Hematopoietic multipotent progenitor cell treated with erythropoietin and hydrocortisone succinate and interleukin-3 and kit ligand, for 17 days (in vitro differentiated cells): ENCODE data around the gene ARMH4.

Experiments used
- DNase-seq: peaks from one replicate; pipeline ENCODE4 v3.0.0-alpha.2; 2015; ENCODE audit warnings: low spot score

ARMH4 gene

DNA sequence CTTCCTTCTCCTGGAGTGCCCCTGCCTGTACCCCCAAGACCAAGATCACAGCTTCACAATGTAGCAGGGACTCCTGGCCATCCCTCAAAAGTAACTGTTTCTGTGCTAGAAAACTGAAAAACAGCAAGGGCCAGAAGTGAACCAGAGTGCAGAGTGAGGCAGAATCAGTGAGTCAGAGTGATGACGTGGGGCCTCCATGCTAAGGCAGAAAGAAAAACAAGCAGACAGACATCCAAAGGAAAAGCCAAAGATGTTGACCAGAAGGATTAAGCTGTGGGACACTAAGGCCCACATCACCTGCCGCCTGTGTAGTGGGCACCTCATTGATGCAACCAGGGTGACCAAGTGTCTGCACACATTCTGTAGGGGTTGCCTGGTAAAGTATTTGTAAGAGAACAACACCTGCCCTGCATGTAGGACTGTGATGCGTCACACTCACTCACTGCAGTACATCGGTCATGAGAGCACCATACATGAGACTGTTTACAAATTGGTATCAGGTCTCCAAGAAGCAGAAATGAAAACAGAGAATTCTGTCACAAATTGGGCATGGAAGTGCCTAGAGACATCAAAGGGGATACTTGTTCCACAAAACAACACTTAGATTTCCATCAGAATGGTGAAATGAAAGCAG, 51.2 kb downstream of the ARMH4 start:
- no peak for DNase-seq

DNA sequence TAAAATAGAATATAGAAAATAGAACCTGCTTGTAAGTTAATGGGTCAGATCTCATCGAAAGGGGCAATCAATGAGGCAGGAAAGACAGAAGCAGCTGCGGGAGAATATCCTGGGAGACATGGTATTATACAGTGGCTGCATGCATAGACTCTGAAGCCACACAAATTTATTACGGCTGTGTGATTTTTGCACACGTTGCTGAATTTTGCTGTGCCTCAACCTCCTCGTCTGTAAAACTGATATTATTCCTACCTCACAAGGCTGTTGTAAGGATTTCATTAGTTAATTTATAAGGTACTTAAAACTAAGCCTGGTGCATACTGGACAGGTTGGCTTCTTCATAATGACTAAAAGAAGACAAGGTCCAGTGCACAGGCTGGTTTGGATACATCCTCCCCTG, 52.3 kb downstream of the ARMH4 start:
- no peak for DNase-seq

DNA sequence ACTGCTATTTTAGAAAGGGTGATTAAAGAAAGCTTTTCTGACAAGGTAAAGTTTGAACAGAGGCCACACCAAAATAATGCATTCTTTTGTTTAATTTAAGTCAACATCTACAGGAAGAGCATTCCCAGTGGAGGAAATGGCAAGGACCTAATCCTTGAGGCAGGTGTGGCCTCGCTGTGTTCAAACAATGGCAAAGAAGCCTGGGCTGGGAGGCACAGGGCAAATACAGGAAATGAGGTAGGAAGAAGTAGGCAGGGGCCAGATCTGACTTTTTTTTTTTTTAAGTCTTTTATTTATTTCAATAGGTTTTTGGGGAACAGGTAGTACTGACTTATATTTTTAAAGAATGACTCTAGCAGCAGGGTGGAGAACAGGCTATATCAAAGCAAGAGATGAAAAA, 53.5 kb downstream of the ARMH4 start:
- no peak for DNase-seq

DNA sequence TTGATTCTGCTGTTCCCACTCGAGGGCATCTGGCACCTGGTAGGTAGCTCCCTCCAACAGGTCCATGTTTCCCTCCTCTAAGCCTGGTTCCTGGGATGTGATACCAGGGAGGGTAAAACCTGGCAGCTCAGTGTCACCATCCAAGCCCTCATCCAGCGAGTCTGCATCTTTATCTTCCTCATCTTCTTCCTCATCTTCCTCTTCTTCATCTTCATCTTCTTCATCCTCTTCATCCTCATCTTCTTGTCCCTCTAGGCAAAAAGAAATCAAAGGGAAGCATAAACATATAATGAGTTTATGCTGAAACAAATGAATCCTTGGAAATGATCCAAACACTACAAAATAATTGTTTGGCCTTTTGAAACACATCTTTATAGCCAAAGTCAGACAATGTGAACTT, 55.3 kb downstream of the ARMH4 start:
- no peak for DNase-seq

DNA sequence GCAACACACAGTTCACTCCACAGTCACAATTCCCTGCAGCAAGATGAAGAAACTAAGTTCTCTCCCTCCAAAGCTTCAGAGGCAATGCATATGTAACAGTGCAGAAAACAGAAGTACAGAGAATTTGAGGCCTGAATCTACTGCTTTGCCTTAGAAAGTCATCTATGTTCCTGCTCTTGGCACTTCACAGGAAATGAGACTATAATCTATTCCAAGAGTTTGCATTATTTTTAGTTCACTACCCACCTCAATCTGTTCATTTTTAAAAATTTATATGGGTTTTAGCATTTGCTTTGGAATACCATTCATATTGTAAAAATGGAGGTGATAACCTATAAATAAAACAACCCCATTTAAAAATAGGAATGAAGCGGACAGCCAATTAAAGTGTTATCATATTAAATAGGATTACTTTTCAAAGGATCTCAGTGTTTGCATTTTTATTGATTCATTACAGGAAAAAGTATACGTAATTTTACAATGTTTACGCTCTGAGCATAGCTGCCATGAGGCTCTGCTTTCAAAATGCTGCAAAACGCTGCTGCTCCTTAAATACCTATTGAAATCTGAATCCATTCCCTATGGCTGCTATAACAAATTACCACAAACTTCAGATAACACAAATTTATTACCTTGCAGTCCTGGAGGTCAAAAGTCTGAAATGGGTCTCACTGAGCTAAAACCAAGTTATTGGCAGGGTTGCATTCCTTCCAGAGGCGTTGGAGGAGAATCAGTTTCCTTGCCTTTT, 60.0 kb downstream of the ARMH4 start:
- no peak for DNase-seq

DNA sequence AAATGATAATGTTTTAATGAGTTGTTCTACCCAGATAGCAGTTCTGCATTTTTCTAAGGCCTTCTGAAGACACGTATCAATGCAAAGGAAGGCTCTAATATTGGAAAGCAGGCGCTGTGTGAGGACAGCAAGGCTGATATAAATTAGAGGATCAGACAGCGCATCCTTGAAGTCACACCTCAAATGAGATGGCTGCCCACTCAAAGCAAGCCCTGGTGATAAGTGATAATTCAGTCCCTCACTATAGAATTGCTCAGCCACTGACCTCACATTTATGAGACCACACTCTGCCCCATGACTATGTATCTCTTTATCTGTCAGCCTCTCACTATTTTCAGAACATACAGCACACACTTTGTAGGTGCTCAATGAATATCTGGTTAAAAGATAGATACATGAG, 62.4 kb downstream of the ARMH4 start:
- DNase-seq = no peak

DNA sequence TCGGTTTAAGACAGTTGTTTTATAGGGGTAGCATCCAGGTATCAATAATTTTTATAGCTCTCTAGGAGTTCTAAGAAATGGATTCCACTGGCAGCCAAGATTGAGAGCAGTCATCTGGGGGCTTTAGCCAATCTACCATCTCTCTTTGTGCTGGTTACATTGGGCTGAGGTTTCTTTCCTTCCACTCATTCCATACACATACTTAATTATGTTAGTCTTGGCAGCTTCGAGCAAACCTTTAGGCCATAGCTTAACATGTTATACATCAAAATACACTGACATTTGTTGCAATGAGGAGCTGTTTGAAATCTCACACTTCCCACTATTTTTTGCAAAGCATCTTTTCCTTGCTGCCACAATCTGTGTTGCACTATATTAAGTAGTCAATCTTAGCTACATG, 63.1 kb downstream of the ARMH4 start:
- DNase-seq = no peak

DNA sequence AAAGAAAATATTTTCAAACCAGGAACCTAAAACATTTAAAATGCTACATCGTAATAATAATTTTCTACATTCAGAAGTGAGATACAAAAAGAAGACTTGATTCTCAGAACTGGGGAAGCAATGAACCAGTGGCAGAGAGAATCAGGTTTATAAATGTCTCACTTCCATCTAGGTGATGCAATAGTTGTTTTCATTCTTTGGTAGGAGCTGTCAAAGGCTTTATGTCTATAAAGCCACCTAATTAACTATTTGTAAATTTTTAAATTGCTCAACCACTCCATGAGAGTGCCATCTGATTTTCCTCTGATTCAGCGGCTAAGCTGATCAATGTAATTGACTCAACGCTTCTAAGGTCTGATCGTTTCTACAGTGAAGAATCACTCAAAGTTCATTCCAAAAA, 66.1 kb downstream of the ARMH4 start:
- no peak for DNase-seq

DNA sequence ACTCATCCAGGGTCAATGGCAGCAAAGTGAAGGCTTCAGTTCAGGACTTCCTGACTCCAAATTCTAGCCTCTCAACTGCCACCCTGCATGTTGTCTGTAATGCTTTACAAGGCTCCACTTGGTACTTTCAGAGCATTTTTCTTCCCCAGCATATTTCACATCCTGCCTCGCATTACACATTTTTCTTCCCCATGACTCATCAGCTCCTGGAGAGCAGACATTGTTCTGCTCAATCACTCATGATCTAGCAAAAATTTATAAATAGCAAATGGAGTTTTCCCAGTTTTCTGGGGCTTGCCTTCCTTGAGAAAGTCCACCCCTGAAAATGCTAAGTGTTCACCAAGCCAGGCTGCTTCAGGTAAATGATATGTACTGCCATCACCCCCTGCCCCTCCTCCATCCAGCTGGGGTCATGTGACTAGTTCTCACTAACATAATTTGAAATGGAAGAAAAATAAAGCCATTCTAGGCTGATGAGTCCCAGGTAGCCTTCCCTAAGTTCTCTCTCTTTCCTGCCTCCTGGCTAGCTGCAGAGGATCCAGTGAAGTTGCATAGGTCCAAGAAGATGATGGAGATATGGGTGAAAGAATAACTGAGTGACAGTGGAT, 69.4 kb downstream of the ARMH4 start:
- no peak for DNase-seq

DNA sequence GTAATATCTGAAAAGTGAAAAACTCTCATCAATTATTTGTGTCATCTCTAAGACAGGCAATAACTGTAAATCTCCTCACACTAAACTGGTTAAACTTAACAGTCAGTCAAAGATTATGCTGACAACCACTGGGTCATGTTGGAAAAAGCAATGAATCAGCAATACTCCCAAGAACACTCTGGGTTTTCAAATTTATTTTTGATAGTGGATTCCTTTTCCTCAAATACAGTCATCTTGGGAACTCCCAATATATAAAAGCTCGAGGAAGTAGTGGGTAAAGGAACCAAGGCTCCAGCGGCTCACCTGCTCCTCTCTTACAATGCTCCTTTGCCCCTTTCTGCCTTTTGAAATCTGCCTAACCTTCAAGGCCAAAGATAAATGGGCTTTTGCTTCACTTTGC, 70.0 kb downstream of the ARMH4 start:
- DNase-seq = no peak

DNA sequence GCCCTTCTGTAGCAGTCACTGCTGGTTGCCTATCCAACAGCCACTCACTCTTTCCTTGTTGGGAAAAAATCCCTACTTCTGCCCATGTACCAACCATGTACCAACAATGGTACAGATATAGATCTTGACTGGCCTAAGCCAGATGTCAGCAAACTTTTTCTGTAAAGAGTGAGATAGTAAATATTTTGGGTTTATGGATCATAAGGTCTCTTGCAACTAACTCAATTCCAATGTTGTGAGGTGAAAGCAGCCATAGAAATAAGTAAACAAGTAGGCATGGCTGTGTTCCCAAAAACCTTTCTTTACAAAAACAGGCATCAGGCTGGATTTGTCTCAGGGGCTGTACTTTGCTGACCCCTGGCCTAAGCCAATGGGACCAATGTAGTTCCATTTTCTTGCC, 73.5 kb downstream of the ARMH4 start:
- DNase-seq = no peak

DNA sequence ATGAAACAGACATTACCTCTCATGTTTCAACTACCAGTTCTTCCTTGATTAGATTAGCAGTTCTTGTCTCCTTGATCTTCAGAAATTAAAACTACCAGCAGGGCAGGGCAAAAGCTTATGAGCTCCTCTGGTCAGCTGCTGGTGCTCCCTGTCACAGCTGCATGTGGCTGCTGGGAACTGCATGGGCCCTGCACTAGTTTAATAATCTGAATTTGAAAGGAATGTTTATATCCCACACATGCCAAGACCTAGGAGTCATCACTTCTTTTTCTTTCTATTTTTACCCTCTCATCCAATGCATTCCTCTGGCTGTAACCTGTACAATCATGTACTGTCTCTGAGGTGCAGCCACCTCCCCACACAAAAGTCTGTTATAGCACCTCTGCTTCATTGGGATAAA, 73.9 kb downstream of the ARMH4 start:
- DNase-seq = no peak

DNA sequence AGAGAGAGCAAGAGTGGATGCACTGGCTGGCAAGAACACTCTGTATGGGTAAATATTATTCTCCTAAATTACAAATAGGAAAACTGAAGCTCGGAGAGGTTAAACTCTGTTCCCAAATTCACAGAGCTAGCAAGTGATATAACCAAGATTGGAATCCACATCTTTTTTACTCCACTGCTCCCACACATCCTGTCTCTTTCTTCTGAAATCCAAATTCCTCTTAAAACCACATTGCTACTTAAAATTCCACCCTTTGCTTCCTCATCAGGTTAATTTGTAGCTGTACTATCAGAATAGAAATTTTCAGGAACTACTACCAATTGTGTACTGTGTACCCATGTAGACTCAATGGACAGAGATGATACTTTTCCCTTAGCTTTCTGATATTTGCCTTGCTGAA, 74.4 kb downstream of the ARMH4 start:
- no peak for DNase-seq

DNA sequence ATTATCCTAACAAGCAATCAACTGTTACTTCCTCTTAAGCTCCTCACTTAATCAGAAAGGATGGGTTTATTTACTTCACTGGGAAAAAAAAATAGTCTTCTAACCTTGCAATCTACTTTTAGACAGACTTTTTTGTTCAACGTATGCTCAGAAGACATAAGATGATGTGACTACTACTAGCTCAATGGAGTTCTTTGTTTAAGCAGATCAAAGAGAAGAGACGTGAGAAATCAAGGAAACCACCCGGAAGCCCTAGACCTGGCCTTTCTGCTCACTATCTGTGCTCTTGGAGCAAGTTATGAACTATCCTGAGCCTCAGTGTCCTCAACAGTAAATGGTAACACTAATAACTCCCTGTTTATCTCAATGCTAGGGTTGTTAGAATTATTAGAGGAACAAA, 78.5 kb downstream of the ARMH4 start:
- no peak for DNase-seq

DNA sequence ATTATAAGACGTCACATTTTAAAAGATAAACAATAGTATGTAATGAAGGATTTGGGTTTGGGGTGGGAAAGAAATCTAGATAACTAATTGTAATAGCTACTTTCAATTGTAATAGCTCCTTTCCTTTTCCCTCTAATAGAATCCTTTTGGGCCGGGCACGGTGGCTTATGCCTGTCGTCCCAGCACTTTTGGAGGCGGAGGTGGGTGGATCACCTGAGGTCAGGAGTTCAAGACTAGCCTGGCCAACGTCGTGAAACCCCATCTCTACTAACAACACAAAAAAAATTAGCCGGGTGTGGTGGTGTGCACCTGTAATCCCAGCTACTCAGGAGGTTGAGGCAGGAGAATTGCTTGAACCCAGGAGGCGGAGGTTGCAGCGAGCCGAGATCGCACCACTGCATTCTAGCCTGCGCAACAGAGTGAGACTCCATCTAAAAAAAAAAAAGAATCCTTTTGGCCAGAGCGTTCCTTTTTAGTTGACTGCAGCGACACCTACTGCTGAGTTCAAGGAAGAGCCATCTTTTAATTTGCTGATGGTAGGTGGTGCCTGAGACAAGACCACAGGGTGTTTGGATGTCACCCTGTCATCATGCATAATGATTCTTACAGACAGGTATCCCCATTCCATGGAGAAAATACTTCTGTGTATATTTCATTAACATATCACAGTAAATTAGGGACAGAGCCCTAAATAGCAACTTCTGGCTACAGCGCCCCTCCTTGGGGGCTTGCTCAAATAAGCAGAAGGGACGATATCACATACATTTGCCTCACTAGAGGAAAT, 79.5 kb downstream of the ARMH4 start:
- peak; percentile 35 for DNase-seq

DNA sequence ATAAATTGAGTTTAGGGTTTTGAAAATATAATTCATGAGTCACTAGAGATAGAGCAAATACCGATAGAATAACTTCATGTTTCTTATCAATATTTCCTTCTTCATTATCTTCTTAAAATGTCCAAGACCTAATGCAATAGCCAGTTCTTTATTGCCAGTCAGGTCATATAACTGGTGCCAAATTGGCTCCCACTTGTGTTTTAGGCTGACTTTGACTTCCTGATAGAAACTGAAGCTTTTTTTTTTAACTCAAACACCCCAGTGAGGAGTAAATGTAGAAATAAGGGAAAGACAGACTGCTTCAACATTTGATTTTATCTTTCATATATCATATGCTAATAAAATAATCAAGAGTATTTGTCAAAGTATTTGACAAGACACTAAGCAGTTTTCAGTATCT, 80.7 kb downstream of the ARMH4 start:
- DNase-seq = no peak

DNA sequence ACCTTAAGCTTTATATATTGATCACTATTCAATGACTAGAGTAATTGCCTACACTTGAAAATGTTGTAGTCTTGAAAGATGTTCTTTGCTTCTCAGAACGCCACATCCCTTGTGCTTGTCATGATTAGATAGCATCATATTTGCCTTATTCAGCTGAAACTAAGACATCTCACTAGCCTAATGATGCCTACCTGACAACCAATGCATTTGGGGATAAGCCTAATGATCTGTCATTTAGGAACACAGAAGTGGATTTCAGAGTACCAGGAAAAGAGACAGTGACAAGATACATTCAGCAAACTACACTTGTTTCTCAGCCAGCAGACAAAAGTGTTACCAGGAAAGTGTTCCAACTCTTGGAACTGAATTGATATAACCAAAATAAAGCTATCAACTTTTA, 83.7 kb downstream of the ARMH4 start:
- no peak for DNase-seq

DNA sequence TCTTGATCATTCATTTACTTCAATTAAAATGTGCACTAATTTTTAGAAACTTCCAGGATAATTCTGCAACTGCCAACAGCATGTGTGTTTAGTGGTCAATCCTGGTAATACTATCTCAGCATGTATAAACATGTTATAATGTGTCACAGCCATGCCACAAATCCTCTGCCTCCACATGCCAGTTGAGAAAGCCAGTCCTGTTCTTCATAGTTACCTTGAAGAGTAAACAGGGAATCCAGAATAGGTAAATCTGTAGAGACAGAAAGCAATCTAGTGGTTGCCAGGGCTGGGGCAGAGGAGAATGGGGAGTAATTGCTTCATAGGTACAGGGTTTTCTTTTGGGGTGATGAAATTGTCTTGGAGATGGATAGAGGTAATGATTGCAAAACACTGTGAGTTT, 85.9 kb downstream of the ARMH4 start:
- no peak for DNase-seq

DNA sequence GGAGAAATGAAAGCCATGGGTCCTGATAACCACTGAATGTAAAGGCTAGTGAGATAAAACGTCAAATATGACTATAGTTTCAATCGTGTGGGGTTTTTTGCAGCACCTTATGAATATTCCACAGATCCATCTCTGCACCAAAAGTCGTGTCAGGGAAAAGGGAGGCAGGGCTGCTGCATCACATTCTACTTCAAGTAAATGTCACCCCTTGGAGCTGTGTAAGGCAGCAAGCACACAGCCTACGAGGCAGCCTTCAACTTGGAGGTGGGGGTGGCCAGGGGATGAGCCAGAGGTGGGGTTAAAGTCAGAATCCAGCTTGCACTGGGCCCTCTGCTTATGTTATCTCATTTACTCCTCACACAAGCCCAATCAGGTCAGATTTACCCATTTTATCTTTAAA, 90.4 kb downstream of the ARMH4 start:
- DNase-seq = no peak

DNA sequence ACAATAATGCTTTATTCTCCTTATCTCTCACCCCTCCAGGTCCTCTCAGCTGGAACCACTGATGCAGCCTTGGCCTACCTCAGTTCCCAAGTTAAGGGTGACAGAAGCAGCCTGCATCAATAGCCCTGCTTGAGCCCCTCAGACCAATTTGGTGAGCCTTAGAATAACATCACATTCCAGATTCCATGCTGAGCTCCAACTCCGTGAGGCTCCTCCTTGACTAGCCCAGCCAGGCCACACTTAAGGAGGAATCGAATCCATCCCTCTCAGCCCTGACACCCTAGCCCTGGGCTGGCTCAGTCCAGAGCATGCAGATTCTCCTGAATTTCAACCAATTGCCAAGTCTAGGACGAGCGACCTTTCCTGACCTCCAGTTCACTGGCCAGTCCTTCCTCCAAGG, 91.1 kb downstream of the ARMH4 start:
- no peak for DNase-seq

DNA sequence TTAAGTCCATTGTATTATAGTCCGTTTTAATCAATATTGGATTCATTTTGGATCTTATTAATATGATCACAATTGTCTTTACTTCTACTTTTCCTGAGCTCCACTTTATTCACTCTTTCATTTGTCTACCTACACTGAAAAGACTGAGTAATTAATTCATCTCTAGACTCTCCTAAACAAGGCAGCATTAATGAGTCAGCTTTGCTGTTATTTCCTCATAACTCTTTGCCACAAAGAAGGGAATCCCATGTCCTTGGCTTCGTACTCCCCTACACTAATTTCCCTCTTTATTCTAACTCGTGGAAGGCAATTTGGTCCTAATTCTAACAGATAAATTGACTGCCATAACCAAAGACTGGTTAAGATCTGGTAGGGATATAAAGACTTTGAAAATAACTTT, 91.9 kb downstream of the ARMH4 start:
- DNase-seq = no peak

DNA sequence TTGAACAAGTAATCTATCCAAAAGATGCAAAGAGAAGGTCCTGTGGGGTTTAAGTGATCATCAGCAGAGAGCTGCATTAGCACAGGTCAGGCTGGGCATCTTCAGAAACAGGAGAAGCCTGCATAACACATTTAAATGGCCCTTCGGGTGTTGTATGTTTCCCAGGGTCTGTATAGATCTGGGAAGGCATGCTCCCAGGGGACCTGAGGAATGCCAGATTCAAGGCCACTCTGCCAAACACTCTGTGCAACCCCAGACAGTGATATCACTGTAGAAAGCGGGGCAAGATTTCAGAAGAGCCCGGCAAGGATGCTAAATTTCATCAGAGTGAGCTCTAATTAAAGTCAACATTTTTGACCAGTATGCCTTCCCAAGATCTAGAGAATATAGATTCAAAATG, 92.9 kb downstream of the ARMH4 start:
- DNase-seq = no peak

DNA sequence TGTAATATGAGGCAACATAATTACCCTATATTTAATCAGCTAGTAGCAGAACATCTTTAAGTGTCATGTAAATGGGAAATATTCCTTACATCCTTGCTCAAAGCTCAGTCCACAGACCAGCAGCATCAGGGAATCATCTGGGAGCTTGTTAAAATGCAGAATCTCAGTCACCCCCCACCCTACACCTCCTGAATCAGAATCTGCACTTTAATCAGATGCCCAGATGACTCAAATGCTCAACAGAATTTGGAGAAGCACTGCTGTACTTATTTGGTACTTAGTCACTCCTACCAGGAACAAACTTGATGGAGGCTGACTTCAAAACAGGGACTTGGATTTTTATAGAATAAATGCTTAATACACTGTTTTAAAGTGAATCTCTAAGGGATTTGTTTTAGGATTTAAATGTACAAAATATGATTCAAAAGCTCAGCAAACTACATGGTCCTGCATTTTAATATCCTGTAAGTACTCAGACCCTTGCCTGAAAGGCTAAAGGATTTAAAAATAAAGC, 96.5 kb downstream of the ARMH4 start:
- no peak for DNase-seq
